ENCODE data around the gene NCOA5. TPM values are rescaled to one million over a fixed set of nuclear protein-coding genes. Genes with fewer than 3 reads are reported as not detected.

The NCOA5 gene
- total RNA-seq, 1 experiment from 2014 or later, result 50.5 TPM

DNA sequence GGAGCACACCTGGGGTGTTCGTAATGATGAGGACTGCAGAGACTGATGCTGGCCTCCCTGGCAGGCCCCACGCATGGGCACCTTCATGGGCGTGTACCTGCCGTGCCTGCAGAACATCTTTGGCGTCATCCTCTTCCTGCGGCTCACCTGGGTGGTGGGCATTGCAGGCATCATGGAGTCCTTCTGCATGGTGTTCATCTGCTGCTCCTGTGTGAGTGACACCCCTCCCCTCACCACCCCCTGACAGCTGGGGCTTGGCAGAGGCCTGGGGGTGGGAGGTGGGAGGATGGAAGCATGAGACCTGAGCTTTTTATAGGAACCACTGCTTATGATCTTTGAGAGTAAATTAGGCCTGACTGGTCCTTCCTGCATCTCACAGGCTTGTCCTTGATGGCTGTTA lies 54.0 kb downstream of the NCOA5 start:
- Histone ChIP-seq H3K9me3 (replicated peaks) (no peaks in the 10 kb centered on the region), H3K4me3 (no peak overlapping the region), H3K4me1 (no peaks in the 10 kb centered on the region), H3K36me3 (no peaks in the 10 kb centered on the region), H3K27me3 (no peaks in the 10 kb centered on the region; the same call in 1 of the 2 replicates), H3K27ac (no peak overlapping the region)
- DNase-seq, result no peak

DNA sequence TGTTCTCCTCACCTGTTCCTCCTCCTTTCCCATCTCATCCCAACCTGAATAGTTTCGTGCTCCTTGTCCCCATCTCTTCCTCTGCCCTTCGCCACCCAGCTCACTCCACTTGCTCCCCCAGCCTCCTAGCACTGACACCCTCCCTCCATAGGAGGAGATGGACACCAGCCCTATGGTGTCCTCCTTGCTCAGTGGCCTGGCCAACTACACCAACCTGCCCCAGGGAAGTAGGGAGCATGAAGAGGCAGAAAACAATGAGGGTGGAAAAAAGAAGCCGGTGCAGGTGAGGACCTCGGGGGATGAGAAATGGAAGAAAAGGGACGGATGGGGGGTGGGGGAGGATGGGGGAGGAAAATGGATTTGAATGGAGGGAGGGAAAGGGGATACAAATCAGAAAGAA lies 54.5 kb downstream of the NCOA5 start:
- Histone ChIP-seq H3K4me3 (no peak overlapping the region), H3K9me3 (replicated peaks) (no peaks in the 10 kb centered on the region), H3K27me3 (no peaks in the 10 kb centered on the region; the same call in 1 of the 2 replicates), H3K4me1 (no peaks in the 10 kb centered on the region), H3K27ac (no peak overlapping the region), H3K36me3 (no peaks in the 10 kb centered on the region)
- DNase-seq, result no peak

DNA sequence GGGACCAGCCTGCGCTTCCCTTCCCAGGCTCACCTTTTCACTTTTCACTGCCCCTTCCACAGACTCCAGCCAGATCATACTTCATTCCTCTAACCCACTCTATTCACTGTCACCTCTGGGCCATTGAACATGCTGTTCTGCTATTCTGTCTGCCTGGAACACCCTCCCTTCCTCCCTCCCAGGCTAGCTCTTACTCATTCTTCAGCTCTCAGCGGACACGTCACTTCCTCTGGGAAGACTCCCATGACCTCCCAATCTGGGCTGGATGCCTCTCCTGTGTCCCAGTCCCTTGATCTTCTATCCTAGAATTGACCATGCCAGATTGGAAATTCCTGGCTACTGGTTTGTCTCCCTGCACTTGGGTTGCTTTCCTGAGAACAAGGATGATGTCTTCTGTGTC lies 55.7 kb downstream of the NCOA5 start:
- Histone ChIP-seq H3K4me1 (no peaks in the 10 kb centered on the region), H3K36me3 (no peaks in the 10 kb centered on the region), H3K9me3 (replicated peaks) (no peaks in the 10 kb centered on the region), H3K4me3 (no peak overlapping the region), H3K27ac (no peak overlapping the region), H3K27me3 (no peaks in the 10 kb centered on the region; the same call in 1 of the 2 replicates)
- DNase-seq, result no peak

DNA sequence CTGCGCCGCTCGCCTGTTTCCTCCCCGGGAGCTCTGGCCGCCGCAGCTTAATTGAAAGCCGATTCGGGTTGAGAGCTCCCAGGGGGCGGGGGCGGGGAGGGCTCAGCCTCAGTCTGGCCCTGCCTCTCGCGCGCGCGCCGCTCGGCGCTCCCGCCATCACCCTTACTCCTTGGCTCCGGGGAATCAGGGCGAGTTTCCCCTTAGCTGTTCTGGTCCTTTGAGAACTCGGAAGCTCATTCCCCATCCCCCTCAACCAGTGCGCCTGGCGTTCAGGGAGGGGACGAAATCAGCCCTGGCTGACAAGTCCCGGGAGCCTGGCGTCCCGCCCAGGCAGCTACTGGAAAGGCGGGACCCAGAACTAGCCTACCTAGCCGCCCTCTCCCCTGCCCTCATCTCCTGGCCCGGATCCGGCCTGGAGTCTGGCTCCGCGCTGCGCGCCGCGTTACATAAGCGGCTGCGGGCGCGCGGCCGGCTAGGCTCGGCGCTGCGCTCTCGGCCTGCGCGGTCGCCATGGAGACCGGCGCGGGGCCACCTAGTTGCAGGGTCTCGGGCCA lies 58.0 kb downstream of the NCOA5 start:
- Histone ChIP-seq H3K36me3 (no peaks in the 10 kb centered on the region), H3K27ac (no peak overlapping the region), H3K4me1 (no peaks in the 10 kb centered on the region), H3K9me3 (replicated peaks) (no peaks in the 10 kb centered on the region), H3K4me3 (no peak overlapping the region), H3K27me3 (no peaks in the 10 kb centered on the region; the same call in 1 of the 2 replicates)
- DNase-seq, result no peak

DNA sequence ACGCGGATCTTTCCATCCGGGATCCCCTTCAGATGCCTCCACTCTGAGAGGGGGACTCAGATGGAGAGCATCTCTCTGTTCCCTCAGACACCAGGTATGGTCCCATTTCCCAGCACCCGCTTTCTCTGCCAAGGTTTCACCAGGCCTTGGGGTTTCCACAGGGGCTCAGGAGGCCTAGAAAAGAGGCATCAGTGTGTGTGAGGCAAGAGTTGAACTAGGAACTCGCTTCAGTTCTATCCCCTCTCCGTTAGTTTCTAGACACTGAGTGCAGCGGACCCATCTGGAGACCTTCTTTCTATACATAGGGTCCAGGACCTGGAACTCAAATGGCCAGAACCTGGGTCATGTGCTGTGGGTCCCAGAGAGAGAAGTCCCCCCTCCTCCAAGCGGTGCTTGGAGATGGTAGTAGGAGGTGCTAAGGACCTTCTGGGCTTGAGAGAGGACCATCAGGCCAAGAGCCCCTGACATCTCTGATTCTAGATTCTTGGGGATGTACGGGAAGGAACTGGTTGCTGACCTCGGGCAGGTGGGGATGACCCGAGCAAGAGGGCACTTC lies 58.7 kb downstream of the NCOA5 start:
- DNase-seq, result no peak
- Histone ChIP-seq H3K4me1 (no peaks in the 10 kb centered on the region), H3K4me3 (no peak overlapping the region), H3K9me3 (replicated peaks) (no peaks in the 10 kb centered on the region), H3K27ac (no peak overlapping the region), H3K27me3 (no peaks in the 10 kb centered on the region; the same call in 1 of the 2 replicates), H3K36me3 (no peaks in the 10 kb centered on the region)

DNA sequence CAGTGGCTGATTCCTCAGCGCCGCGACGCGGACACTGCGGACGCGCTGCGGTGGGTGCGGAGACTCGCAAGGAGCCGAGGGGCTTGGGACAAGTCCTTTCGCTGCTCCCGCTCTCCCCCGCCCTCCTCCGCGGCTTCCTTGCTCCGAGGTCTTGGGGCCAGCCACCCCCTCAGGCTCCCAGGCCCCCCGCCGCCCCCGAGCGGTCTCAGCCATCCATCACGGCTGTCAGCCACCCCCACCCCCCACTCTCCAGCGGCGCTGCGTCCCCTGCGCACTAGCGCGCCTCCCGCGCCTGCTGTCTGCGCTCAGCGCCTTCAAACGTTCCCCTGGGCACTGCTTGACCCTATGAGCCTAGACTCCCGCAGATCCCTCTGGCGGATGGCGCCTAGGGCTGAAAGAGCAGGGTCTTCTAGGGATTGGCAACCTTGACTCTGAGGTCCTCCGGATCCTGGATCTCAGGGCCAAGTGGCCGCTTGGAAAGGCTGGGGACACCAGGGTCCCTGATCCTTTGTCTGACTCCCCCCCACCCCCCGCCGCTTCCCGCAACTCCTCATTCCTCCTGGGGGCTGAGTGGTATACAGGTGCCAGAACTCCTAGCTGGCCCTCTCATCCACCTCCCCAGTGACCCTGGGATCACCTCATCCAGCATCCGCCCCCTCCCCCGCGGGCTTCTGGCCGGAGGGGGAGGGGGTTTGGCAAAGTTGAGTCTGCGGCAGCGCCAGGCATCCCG lies 59.3 kb downstream of the NCOA5 start:
- no peaks in the 10 kb centered on the region; the same call in 1 of the 2 replicates for H3K27me3 ChIP-seq

DNA sequence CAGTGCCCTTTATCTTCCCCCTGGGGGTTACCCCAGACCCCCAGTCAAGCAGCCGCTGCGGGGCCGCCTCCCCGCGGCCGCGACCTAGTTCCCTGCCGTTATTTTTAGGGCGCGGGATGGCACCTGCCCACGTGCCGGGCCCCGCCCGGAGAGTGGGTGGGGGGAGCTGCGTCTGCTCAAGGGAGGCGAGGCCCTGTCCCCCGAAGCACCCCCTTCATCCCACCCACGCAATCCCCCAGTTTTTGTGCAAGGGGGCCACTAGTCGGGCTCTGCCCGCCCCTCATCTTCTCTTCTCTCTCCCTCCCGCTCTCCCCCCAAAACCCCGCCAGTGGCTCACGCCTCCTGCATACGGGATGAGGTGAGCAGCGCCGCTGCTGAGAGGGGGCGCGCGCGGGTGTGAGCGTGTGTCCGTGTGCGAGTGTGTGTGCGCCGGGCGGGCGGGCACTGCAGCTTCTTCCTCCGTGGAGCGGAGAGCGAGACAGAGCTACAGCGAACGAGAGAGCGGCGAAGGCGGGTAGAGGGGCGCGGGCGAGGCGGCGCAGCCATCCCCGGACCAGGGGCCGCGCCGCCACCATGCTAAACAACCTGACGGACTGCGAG lies 60.9 kb downstream of the NCOA5 start, which contains the start of gene SLC12A5:
Gene SLC12A5, plus strand, starts transcription at position 444 of the 600 bp plus-strand sequence. Its CDS starts 130 bp downstream, at position 574.
- H3K27ac ChIP-seq, result no peak within 1 kb of the TSS
- H3K9me3 ChIP-seq (replicated peaks), result no peaks in the 10 kb centered on the region
- no peaks in the 10 kb centered on the region for H3K36me3 ChIP-seq
- H3K27me3 ChIP-seq, result no peaks in the 10 kb centered on the region; the same call in 1 of the 2 replicates
- no peak within 1 kb of the TSS for H3K4me3 ChIP-seq
- no peaks in the 10 kb centered on the region for H3K4me1 ChIP-seq
- no peak for DNase-seq

More for the DNA sequence above, 59.3 kb downstream of the NCOA5 start:
- Histone ChIP-seq H3K4me1 (no peaks in the 10 kb centered on the region), H3K4me3 (no peak overlapping the region), H3K27ac (no peak overlapping the region), H3K36me3 (no peaks in the 10 kb centered on the region), H3K9me3 (replicated peaks) (no peaks in the 10 kb centered on the region)
- no peak for DNase-seq

DNA sequence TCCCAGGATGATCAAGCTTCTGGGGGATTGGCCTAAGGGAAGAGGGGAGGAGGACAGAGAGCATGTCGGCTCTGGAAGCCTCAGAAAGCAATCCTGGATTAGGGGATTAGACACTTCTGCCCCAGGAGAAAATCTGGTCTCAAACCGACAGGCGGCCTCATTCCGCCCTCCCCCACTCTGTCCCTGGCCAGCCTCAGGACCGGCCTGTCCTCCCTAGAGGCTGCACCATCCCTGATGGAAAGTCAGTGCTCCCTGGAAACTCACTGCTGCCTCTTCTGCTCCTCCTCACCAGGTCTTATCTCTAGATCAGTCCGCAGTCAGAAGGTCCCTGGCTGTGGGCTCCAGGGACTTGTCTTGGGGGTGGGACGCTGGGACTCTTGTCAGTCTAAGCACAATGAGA lies 61.7 kb downstream of the NCOA5 start:
- Histone ChIP-seq H3K4me1 (no peaks in the 10 kb centered on the region), H3K9me3 (replicated peaks) (no peaks in the 10 kb centered on the region), H3K36me3 (no peaks in the 10 kb centered on the region), H3K27me3 (no peaks in the 10 kb centered on the region; the same call in 1 of the 2 replicates), H3K4me3 (no peak overlapping the region), H3K27ac (no peak overlapping the region)
- no peak for DNase-seq

DNA sequence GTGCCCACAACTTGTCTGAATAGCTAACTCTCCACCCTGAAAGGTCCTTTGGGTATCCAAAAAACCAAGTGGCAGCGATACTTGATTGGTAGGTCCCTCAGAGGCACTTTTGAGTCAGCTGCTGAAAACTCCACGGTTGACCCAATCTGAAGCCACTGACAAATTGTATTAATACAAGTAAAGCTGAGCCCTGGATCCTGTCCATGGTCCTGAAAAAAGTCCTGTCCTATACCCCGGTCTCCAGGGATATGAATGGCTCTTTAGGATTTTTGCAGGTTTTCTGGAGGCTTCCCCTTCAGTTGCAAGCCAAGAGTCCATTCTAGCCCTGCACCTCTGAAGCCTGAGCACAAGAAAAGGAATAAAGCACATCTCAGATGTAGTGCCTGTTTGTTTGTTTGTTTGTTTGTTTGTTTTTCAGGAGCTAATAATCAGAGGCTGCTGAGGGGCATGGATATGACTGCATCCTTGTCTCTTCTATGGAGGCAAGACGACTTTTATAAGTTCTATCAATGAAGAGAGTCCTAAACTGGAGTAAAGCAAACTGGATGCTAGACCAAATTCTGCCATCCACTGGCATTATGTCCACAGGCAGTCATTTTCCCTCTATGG lies 62.4 kb downstream of the NCOA5 start:
- H3K9me3 ChIP-seq (replicated peaks), result no peaks in the 10 kb centered on the region
- H3K27ac ChIP-seq, result no peak overlapping the region
- no peak overlapping the region for H3K4me3 ChIP-seq
- no peaks in the 10 kb centered on the region; the same call in 1 of the 2 replicates for H3K27me3 ChIP-seq
- peak; percentile 85 to 91 for DNase-seq
- H3K36me3 ChIP-seq, result no peaks in the 10 kb centered on the region
- H3K4me1 ChIP-seq, result no peaks in the 10 kb centered on the region

DNA sequence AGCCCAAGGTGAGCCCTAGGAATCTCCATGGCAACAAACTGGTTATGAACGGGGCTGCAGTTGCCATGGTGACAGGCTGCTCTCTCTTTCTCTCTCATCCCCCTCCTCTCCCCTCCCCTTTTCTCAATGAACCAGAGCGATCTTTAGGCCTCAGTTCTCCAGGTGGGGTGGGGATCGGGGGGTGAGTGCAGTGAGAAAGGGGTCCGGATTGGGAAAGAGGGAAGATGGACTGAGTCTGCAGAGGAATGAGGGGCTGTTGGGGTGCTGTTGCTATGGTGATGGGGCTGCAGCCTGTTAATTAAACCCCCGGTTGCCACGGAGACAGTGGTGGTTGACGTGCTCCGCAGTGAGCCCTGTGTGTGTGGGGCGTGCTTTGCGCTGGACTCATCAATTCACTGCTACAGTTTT lies 64.4 kb downstream of the NCOA5 start:
- no peaks in the 10 kb centered on the region for H3K9me3 ChIP-seq (replicated peaks)
- no peaks in the 10 kb centered on the region for H3K36me3 ChIP-seq
- no peaks in the 10 kb centered on the region for H3K4me1 ChIP-seq
- no peaks in the 10 kb centered on the region; the same call in 1 of the 2 replicates for H3K27me3 ChIP-seq
- no peak for DNase-seq
- no peak overlapping the region for H3K27ac ChIP-seq
- H3K4me3 ChIP-seq, result no peak overlapping the region

DNA sequence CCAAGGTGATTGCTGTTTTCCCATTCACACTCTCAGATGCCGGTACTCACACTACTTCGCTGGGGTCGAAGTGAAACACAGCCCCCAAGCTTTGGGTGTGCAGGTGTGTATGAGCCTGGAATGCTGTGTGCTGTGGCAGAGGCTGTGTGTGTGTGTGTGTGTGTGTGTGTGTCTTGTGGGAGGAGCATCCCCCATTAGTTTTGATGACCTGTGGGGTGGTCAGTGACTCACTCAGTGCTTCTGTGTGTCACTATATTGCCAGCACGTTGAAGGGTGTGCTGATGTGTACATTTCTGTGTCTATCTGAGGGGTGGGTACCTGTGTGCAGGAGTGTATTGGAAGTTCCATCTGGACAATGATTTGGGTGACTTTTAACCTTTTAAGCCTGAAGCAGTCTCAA lies 65.8 kb downstream of the NCOA5 start:
- Histone ChIP-seq H3K4me3 (no peak overlapping the region), H3K27ac (no peak overlapping the region), H3K27me3 (no peaks in the 10 kb centered on the region; the same call in 1 of the 2 replicates), H3K9me3 (replicated peaks) (no peaks in the 10 kb centered on the region), H3K36me3 (no peaks in the 10 kb centered on the region), H3K4me1 (peaks cover 2% of the 10 kb centered on the region; the same call in 1 of the 2 replicates)
- DNase-seq, result no peak

DNA sequence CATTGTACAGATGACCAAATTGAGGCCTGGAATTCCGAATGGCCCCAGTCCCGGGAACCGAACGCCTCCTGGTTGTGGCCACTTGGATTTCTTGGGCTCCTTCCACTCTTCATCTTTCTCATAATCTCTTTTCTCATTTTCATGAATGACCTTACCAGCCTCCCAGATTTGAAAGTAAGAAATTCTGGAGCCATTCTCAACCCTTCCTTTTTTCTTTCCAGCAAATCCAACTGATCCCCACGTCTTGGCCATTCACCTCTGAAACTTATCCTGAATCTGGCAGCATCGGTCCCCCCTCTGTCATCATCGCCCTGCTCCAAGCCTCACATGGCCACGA lies 66.6 kb downstream of the NCOA5 start:
- Histone ChIP-seq H3K27me3 (no peaks in the 10 kb centered on the region; the same call in 1 of the 2 replicates), H3K36me3 (no peaks in the 10 kb centered on the region), H3K27ac (no peak overlapping the region), H3K4me1 (peaks cover 4% of the 10 kb centered on the region; the same call in 1 of the 2 replicates), H3K9me3 (replicated peaks) (no peaks in the 10 kb centered on the region), H3K4me3 (no peak overlapping the region)
- DNase-seq, result no peak

DNA sequence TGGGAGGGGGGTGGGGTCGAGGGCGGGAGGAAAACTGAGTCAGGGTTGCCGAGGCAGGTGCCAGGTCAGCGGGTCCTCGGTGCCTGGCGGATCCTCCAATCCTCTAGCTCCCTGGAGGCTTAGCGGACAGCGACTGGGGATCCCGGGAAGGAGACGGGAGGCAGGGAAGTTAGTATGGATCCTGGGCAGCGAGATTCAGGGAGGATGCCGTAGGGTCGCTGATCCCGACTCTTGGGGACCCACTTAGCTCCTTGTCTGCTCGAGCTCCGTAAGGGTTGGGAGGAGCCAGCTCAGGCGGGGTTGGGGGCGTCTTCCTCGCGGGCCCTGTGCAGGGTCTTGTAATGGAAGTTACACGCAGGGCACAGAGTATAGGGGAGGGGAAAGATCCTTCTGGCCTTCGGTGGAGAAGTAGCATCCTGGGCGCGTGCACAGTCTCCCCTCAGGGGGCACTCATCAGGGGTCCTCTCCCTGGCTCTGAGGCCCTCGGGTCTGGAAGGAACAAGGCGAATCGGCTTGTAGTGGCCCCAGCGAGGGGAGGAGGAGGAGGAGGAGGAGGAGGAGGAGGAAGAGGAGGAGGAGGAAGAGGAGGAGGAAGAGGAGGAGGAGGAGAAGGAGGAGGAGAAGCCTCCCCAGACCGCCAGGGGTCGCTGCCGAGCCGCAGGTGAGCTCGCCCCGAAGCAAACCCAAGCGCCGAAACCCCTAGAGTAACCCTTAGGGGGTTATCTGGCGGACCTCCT lies 67.2 kb downstream of the NCOA5 start:
- peak; percentile 65 to 66 for DNase-seq
- Histone ChIP-seq H3K27ac (no peak overlapping the region), H3K27me3 (no peaks in the 10 kb centered on the region; the same call in 1 of the 2 replicates), H3K9me3 (replicated peaks) (no peaks in the 10 kb centered on the region), H3K4me1 (peaks cover 4% of the 10 kb centered on the region; the same call in 1 of the 2 replicates), H3K36me3 (no peaks in the 10 kb centered on the region), H3K4me3 (no peak overlapping the region)

All from SJCRH30 (cell line).